Measurements from ENCODE around the gene STRBP.

DNA sequence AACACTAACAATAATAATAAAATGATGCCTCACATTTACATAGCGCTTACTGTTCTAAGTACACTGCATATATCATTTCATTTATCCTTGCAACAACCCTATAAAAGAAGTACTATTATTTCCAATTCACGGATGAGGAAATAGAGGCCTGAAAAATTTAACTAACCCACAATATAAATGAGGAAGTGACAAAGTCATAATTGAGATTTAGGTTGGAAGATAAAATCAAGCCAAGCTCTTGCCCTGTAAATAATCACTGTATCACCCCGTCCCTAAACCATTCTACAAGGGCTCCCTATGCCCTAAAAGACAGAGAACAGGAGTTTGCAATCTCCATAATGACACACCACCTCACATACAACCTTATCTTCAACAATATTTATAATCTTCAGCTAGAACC lies 49.6 kb downstream of the STRBP start:
- TF ChIP-seq, protein P1, sequence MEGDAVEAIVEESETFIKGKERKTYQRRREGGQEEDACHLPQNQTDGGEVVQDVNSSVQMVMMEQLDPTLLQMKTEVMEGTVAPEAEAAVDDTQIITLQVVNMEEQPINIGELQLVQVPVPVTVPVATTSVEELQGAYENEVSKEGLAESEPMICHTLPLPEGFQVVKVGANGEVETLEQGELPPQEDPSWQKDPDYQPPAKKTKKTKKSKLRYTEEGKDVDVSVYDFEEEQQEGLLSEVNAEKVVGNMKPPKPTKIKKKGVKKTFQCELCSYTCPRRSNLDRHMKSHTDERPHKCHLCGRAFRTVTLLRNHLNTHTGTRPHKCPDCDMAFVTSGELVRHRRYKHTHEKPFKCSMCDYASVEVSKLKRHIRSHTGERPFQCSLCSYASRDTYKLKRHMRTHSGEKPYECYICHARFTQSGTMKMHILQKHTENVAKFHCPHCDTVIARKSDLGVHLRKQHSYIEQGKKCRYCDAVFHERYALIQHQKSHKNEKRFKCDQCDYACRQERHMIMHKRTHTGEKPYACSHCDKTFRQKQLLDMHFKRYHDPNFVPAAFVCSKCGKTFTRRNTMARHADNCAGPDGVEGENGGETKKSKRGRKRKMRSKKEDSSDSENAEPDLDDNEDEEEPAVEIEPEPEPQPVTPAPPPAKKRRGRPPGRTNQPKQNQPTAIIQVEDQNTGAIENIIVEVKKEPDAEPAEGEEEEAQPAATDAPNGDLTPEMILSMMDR (IDR thresholded peaks at IDR 0.05) = no peak
- TF ChIP-seq POLR2A (IDR thresholded peaks at IDR 0.05) = no peak
